Activated CD4-positive, alpha-beta T cell treated with anti-CD3 and anti-CD28 coated beads, Interleukin-2, amount 10 ng/mL, durations not matched to agents 7 days and 5 days (primary cell): ENCODE results near the gene FLT1. TPM values are rescaled to one million over a fixed set of nuclear protein-coding genes. Genes with fewer than 3 reads are reported as not detected.

Experiments
- CTCF ChIA-PET: fragments of 350-600 bp; sonication (Branson Sonifier 250); formaldehyde crosslinking; loops from one replicate; lab custom pipeline; 2021; ENCODE audit warnings: antibody characterized with exemption; lab: Charles Lee
- POLR2A ChIA-PET: fragments of 350-600 bp; sonication (Branson Sonifier 250); formaldehyde crosslinking; loops from one replicate; lab custom pipeline; 2021; ENCODE audit warnings: antibody characterized with exemption; lab: Charles Lee
- DNase-seq: peaks from one replicate; pipeline ENCODE4 v3.0.0-alpha.2; 2020
- H3K27ac Mint-ChIP-seq: one replicate; pipeline ENCODE4 v1.8.0; 2021; ENCODE audit warnings: mild to moderate bottlenecking, moderate library complexity, mixed read lengths
- H3K27me3 Mint-ChIP-seq: one replicate; pipeline ENCODE4 v1.8.0; 2021; ENCODE audit warnings: mixed read lengths
- H3K36me3 Mint-ChIP-seq: one replicate; pipeline ENCODE4 v1.8.0; 2021; ENCODE audit warnings: low read depth, mixed read lengths
- H3K4me1 Mint-ChIP-seq: one replicate; pipeline ENCODE4 v1.8.0; 2021; ENCODE audit warnings: mixed read lengths
- H3K4me3 Mint-ChIP-seq: one replicate; pipeline ENCODE4 v1.8.0; 2021; ENCODE audit warnings: mild to moderate bottlenecking, moderate library complexity, mixed read lengths
- H3K9me3 Mint-ChIP-seq: one replicate; pipeline ENCODE4 v1.8.0; 2021; ENCODE audit warnings: mixed read lengths
- total RNA-seq, 2 experiments: library from RNA; stranded (reverse); gene quantifications; one replicate each; pipeline ENCODE4 v1.2.3, GENCODE V29; 2021

The FLT1 gene
- total RNA-seq, 2 experiments from 2014 or later: 0.32 to 0.71 TPM

GRCh38 chr13:28271056-28271840, 223.7 kb downstream of the FLT1 start:
- POLR2A ChIA-PET: no interaction called here
- Mint-ChIP-seq H3K9me3 (peaks cover 6% of the 10 kb centered on the region), H3K4me3 (no peak overlapping the region), H3K27me3 (no peaks in the 10 kb centered on the region), H3K36me3 (peaks cover 58% of the 10 kb centered on the region), H3K4me1 (peaks cover 11% of the 10 kb centered on the region), H3K27ac (no peak overlapping the region)
- no peak for DNase-seq
- CTCF ChIA-PET: interaction anchor here (0.5 kb wide), 1 partner anchor 28 kb away, joined by 3 read pairs; no protein-coding TSS in a partner anchor

GRCh38 chr13:28268800-28269223, 226.1 kb downstream of the FLT1 start:
- ChIA-PET CTCF (no interaction called here), POLR2A (no interaction called here)
- peak overlapping the region; percentile 37 for H3K27ac Mint-ChIP-seq
- no peak for DNase-seq
- no peak overlapping the region for H3K4me3 Mint-ChIP-seq
- no peaks in the 10 kb centered on the region for H3K27me3 Mint-ChIP-seq
- H3K9me3 Mint-ChIP-seq: peaks cover 6% of the 10 kb centered on the region
- H3K4me1 Mint-ChIP-seq: peaks cover 11% of the 10 kb centered on the region
- H3K36me3 Mint-ChIP-seq: peaks cover 52% of the 10 kb centered on the region

GRCh38 chr13:28267497-28267896, 227.4 kb downstream of the FLT1 start:
- Mint-ChIP-seq H3K27me3 (no peaks in the 10 kb centered on the region), H3K4me3 (no peak overlapping the region), H3K27ac (no peak overlapping the region), H3K4me1 (peaks cover 11% of the 10 kb centered on the region), H3K36me3 (peaks cover 58% of the 10 kb centered on the region), H3K9me3 (peaks cover 6% of the 10 kb centered on the region)
- ChIA-PET CTCF (no interaction called here), POLR2A (no interaction called here)
- DNase-seq: no peak

GRCh38 chr13:28258417-28258816, 236.5 kb downstream of the FLT1 start:
- Mint-ChIP-seq H3K27me3 (no peaks in the 10 kb centered on the region), H3K4me3 (no peak overlapping the region), H3K36me3 (peaks cover 40% of the 10 kb centered on the region), H3K9me3 (no peaks in the 10 kb centered on the region), H3K4me1 (no peaks in the 10 kb centered on the region), H3K27ac (no peak overlapping the region)
- CTCF ChIA-PET: interaction anchor here (0.6 kb wide), 1 partner anchor 957 kb away, joined by 4 read pairs; no protein-coding TSS in a partner anchor
- DNase-seq: no peak
- POLR2A ChIA-PET: no interaction called here

- no peaks in the 10 kb centered on the region for H3K27me3 Mint-ChIP-seq
- POLR2A ChIA-PET: no interaction called here
- H3K4me3 Mint-ChIP-seq: no peak overlapping the region
- H3K27ac Mint-ChIP-seq: no peak overlapping the region
- H3K36me3 Mint-ChIP-seq: peaks cover 32% of the 10 kb centered on the region
- no peaks in the 10 kb centered on the region for H3K9me3 Mint-ChIP-seq
- DNase-seq: no peak
- CTCF ChIA-PET: no interaction called here
- no peaks in the 10 kb centered on the region for H3K4me1 Mint-ChIP-seq
These were observed 237.6 kb downstream of the FLT1 start for GRCh38 chr13:28257305-28257704.

- CTCF ChIA-PET: no interaction called here
- Mint-ChIP-seq H3K36me3 (peaks cover 42% of the 10 kb centered on the region), H3K4me3 (no peak overlapping the region), H3K27ac (no peak overlapping the region), H3K9me3 (no peaks in the 10 kb centered on the region), H3K27me3 (no peaks in the 10 kb centered on the region), H3K4me1 (peaks cover 30% of the 10 kb centered on the region)
- POLR2A ChIA-PET: no interaction called here
- no peak for DNase-seq
These were observed 242.4 kb downstream of the FLT1 start for GRCh38 chr13:28252547-28252946.

- peaks cover 43% of the 10 kb centered on the region for H3K36me3 Mint-ChIP-seq
- POLR2A ChIA-PET: no interaction called here
These were observed 243.5 kb downstream of the FLT1 start for GRCh38 chr13:28251466-28251865.

GRCh38 chr13:28250542-28250941, 244.4 kb downstream of the FLT1 start:
- H3K9me3 Mint-ChIP-seq: peaks cover 7% of the 10 kb centered on the region
- H3K4me1 Mint-ChIP-seq: peaks cover 30% of the 10 kb centered on the region
- ChIA-PET POLR2A (no interaction called here), CTCF (no interaction called here)
- no peaks in the 10 kb centered on the region for H3K27me3 Mint-ChIP-seq
- peaks cover 45% of the 10 kb centered on the region for H3K36me3 Mint-ChIP-seq
- no peak for DNase-seq
- no peak overlapping the region for H3K4me3 Mint-ChIP-seq
- no peak overlapping the region for H3K27ac Mint-ChIP-seq

More at GRCh38 chr13:28251466-28251865, 243.5 kb downstream of the FLT1 start:
- Mint-ChIP-seq H3K27me3 (no peaks in the 10 kb centered on the region), H3K27ac (peak overlapping the region; percentile 41), H3K4me1 (peaks cover 30% of the 10 kb centered on the region), H3K4me3 (no peak overlapping the region), H3K9me3 (peaks cover 3% of the 10 kb centered on the region)
- no peak for DNase-seq
- CTCF ChIA-PET: no interaction called here

Other genes starting within 250 kb of the FLT1 start
- 10 to 100 TPM; 66.7 to 67.8 TPM for gene POMP, start 164.0 kb upstream of the FLT1 start, total RNA-seq
- gene SLC46A3, start 223.8 kb upstream of the FLT1 start, total RNA-seq: 10 to 100 TPM; 15.2 to 17.6 TPM